Measurements from ENCODE around the gene USP40.

DNA sequence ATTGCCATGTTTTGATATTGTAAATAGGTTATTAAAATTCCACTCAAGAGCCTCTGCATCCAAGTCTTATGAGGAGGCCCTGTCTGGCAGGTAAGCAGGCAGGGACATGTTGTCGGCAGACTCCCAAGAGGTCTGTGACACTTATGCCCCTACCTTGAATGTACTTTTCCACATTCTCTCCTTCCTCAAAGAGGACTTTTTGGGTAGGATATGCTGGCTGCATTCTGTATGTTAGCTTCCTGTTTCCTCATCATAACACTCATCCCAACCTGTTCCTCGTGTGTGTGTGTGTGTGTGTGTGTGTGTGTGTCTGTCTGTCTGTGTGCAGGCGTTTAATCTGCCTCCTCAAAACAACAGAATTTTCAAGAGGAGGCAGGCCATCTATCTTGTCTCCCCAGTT is 75.3 kb downstream of the USP40 start:
- TF ChIP-seq, protein P1, sequence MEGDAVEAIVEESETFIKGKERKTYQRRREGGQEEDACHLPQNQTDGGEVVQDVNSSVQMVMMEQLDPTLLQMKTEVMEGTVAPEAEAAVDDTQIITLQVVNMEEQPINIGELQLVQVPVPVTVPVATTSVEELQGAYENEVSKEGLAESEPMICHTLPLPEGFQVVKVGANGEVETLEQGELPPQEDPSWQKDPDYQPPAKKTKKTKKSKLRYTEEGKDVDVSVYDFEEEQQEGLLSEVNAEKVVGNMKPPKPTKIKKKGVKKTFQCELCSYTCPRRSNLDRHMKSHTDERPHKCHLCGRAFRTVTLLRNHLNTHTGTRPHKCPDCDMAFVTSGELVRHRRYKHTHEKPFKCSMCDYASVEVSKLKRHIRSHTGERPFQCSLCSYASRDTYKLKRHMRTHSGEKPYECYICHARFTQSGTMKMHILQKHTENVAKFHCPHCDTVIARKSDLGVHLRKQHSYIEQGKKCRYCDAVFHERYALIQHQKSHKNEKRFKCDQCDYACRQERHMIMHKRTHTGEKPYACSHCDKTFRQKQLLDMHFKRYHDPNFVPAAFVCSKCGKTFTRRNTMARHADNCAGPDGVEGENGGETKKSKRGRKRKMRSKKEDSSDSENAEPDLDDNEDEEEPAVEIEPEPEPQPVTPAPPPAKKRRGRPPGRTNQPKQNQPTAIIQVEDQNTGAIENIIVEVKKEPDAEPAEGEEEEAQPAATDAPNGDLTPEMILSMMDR (IDR thresholded peaks at IDR 0.05): no peak
- no peak for TF ChIP-seq POLR2A (IDR thresholded peaks at IDR 0.05)
- TF ChIP-seq EP300 (IDR thresholded peaks at IDR 0.05; ENCODE audit: low read depth): no peak
